HG02571 (cell line): ENCODE results near the gene TMEM200A.

ENCODE experiments used
- ATAC-seq: cut with Tn5 transposase; IDR thresholded peaks from one replicate; pipeline ENCODE4 v1.9.1; 2021; ENCODE audit warnings: mild to moderate bottlenecking, moderate library complexity; ENCODE audit not compliant: unreplicated experiment

The TMEM200A gene

DNA sequence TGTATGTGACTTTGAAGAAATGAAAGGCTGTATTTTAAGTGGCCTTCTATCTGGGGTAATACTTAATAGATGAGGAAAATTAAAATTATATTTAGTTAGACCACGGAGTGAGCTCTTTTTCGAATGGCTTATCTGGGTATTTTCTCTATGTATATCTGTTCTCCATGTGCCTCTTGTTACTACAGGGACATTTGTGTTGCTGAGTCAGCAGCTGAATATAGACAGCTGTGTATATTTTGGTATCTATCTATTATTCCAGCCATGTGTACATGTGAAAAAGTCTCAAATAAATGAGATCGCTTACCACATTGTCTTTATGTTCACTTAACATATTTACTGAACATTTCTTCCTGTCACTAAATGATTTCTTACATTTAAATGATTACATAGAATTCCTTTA, 57.2 kb downstream of the TMEM200A start:
- ATAC-seq: no peak

DNA sequence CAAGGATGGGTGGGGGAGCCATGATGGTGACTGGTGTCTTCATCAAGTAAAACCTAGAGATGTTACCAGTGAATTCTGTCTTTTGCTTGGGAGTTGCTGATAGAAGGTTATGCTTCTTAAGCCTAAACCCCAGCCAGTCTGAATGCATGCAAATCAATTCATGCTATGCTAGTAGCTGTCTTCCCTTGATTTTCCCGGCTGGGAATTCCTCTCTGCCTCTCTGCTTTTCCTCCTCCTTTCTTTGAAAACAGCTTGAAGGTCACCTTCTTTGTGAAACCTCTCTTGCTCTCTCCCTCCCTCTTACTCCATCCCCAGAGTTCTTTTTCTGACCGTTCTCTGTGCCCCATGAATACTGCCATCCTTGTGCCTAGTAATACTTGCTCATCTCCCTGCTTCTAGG, 58.9 kb downstream of the TMEM200A start:
- ATAC-seq: no peak

DNA sequence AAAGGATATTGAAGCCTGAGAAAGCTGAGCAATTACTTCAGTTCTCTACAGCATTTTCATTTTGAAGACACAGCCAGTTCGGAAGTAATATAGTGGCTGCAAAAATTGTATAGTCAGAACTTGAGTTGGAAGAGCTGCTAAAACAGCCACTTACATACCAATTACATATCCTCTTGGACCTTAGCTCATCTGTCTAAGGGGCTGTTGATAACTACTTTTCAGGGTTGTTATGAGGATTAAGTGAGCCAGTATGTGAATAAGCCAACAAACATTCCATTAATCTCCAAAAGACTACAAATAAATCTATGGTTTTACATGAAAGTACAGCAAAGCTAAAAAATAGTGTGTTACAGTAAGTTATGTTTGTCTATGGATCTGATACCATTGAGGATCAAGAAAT, 59.7 kb downstream of the TMEM200A start:
- no peak for ATAC-seq

DNA sequence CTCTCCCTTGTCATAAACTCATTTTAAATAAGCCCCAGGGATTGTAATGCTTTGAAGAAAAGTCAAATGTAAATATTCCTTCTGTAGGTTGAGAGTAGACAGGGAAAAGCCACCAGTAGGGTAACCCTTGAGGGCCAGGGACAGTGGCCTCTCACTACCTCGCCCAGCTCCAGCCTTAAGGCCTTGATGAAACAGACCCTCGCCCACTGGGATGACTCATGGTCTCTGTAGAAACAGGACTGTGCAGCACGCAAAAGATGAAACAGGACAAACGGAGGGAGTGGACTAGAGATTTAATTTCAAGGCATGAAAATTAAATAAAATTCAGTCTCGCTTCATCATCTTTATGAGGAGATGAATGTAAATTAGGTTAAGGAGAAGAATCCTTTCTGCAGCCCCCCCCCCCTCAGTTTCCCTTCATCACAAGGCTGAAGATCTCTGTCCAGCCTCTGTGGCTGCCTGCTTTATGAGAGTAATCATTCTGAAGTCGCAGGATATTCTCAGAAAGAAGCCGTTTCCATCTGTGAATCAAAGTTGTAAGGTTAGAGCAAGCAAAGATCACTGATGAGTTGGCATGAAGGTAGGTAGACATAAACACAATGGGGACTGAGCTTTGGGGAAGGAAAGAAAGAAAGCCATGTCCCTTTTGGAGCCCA, 60.4 kb downstream of the TMEM200A start:
- no peak for ATAC-seq

DNA sequence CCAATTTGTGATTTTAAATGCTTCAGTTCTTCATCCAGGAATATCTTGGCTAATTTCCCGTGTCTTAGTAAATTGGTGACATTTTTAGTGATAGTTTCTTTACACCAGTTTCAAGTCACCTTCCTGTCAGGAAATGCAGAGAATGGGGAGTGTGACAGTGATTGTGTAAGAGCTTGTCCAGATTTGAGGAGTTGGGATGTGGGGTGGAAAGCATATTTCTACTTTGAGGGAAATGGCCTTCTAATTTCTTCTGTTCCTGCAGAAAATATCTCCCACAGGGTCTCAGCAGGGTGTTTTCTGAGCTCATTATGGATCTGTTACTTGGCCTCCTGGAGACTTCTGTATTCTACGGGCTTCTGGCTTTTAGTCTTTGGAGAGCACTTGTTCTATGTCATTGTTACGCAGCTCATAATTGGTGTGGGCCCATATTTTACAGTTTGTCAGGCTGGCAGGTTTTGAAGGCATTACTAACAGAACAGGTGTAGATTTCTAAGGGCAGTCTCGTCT, 65.6 kb downstream of the TMEM200A start:
- no peak for ATAC-seq

DNA sequence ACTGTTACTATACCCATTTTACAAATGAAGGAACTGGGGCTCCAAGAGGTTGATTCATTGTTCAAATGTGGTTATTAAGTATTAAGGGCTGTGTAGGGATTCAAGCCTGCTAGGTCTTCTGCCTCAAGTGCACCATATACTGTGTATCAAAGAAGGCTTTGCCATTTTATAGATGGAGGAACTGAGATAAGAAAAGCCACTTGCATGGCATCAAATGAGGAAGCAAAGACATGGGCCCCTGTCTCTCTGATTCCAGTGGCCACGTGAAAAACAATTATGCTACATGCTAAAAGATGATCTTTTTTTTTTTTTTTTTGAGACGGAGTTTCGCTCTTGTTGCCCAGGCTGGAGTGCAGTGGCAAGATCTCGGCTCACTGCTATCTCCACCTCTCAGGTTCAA, 67.0 kb downstream of the TMEM200A start:
- no peak for ATAC-seq

DNA sequence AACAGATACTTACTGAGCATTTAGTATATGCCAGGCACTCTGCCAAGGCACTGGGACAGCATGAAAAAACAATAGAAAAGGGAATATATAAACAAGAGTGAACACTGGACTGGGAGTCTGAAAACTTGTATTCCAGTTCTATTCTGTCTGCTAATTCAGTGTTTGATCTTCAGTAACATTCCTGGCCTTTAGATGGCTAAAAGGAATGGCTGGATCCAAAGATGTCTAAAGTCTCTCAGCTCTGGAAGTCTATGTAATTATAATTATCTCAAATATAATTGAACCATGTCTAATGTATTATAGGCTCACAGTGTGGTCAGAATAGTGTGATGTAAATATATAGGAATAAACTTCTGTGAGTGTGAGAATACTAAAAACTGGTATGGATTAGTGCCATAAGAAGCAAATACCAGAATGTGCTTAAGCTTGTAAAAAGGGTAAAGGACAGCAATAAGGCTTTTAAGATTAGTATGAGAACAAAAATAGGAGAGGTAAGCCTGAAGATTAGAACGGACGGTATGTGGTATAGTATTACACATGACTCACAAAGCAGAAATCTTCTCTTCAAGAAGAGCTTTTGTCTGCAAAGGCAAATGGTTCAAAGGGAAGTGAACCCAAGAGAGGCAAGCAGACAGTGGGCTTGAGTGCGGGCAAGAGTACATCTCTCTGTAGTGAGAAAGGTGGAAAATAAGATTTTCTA, 68.5 kb downstream of the TMEM200A start:
- no peak for ATAC-seq

DNA sequence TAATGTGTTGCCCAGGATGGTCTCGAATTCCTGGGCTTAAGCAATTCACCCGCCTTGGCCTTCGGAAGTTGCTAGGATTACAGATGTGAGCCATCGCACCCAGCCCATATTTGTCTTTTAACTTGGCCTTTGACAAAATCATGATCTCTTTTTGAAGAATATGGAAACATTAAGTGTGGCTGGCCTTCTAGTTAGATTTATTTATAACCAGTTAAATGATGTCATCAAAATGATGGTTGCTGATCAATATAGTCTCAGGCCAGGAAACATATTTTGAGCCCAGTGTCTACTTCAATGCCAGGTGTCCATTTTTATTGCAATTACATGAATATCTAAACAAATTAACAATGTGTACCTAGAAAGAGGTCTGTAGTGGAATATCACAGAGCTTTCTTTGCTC, 69.4 kb downstream of the TMEM200A start:
- ATAC-seq: no peak

DNA sequence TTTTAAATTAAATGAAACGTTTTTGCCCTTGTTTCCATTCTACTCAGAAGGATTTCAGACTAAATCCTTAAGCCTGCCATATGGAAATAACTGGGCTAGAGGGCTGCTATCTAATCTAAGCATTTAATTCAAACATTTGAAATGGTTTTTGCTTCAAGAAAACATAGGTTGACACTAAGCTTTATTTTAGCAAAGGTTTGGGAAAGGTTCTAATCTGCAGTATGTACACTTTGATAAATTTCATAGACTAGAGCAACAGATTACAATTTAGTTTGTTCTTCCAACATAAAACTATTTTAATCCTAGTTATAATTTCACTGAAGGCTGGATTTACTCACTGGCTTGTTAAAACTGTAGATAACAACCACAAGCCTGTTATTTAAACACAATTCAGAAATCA, 72.1 kb downstream of the TMEM200A start:
- ATAC-seq: no peak

DNA sequence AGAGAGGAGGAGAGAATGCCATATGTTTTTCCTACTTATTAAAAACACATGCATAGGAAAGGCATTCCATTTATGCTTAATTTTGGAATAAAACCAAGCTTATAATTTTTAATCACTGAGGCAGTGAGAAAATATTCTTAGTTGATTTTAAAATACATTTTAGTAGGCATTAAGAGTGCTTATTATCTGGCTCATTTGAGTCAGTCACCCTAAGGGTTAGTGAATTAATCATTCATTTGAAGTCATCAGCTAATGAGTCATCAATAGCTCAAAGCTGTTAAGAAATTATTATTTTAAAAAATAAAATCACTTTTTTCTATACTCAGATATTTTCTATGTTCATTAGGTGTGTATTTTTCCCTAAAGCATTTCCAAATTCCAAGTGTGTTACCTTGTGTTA, 81.6 kb downstream of the TMEM200A start:
- no peak for ATAC-seq

DNA sequence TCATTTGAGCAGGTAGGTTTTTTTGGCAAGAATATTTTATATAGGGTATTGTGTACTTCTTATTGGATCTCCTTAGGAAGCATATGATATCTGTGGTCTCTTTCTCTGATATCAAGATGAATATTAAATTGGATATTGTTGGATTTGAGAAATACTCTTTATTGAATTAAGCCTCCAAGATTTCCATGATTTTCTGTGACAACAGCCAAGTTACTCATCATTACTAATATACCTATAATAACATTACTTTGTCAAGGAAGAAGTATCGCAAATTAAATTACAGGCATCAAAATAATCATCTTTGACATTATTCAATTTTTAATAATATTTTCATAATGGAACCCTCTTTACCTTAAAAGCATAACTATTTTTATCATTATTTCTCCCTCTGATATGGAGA, 86.5 kb downstream of the TMEM200A start:
- no peak for ATAC-seq

DNA sequence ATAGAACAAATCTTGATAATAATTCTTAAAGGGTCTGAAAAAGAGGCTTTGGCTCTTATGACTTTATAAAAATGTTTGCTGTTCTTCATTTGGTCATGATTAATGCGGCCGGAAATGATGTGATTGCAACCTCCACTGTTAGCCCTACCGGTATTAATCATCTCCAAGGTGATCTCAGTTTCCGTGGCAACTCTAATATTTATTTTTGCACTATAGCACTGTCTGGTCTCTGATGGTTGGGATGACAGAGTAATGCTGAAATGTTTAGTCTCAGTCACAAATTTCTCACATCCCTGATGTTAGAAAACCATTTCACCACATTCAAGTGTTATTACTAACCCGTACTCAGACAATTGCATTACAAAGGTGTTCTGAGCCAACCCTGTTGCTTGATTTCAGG, 87.4 kb downstream of the TMEM200A start:
- ATAC-seq: no peak

DNA sequence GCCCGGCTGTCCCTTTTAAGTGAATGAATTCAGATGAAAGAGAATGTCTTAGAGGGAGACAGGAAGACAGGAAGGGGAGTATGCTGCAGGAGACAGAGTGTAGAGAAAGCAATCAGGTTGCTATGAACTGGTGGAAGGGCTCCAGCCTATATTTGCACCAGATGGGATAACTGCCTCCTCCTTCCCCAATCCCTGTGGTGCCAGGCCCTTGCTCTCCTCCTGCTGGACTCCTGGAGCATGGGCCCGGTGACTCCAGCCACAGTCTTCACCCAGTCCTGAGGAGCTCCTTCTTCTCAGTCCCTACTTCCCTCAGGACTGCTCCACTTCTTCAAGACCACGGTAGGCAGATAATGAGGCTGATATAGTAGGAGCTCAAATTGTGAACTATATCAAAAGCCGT, 91.8 kb downstream of the TMEM200A start:
- ATAC-seq: no peak

DNA sequence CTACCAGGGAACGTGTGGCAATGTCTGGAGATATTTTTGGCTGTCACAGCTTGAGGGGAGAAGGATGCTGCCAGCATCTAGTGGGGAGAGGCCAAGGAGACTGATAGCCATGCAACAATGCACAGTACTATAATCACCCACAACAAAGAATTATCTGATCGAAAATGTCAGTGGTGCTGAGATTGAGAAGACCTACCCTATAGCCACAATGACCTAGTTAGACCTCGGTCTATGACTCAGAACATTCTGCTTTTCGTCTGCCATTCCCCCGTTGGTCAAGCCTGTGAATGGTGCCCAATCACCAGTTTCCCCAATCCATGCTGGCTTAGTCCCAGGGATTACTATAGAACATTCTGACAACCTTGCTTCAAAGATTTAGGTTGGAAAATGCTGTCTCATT, 93.5 kb downstream of the TMEM200A start:
- no peak for ATAC-seq

DNA sequence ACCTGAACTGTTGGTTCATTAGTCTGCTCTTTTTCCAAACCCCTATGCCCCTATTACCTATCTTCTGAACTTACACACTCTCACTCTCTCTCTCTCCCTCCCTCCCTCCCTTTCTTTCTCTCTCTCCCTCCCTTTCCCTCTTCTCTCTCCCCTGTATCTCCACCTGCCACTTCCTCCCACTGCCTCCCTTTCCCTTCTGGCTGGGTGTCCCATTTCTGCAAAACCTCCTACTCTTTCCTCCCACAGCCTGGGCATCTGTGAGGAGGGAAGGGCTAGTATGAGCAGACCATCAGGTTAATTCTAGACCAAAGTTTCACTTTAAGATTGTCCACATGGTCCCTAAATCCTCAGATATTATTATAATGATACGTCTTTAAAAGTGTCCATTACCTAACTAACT, 95.1 kb downstream of the TMEM200A start:
- no peak for ATAC-seq

DNA sequence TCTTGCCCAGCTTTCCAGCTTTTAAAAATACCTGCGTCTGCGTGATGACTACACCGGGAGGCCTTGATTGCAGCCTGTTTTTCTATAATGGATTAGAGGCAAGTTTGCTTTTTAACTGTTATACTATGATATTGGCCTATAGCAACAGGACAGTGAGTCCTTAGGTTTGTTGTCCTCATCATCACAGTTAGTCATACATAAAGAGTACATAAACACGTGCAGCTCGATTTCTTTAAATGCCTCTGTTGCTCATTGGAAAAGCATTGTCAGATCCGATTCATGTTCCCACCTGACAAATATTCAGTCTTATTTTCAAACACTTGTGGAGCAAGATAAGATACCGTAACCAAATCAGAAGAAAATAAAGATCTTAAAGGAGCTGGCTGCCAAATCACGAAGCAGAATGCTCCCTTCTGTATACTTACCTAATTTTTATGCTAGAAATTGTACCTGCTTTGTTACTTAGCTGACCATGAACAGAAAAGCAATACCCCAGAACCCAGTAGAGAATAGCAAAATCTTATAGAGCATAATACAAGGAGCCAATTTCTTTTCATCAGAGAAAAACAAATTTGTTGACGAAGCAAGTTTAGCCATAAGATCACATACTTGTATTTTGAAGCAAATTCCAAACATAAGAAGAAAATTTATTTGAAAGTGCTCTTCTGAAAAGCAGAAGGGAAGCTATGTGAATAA, 100.4 kb downstream of the TMEM200A start:
- ATAC-seq: no peak

DNA sequence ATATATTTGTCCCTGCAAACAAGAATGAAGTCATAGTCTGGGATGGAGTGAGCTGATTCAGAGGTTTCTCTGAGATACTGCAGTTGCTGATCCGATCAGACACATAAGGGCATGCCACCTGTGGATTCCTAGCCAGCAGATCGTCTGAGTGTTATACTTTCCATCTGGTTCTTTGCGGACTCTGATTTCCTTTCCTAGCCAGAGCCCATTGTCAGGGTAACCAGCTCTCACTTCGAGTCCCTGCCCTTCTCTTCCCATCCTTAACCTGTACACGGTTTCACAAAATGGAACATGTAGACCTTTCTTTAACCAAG, 100.9 kb downstream of the TMEM200A start:
- no peak for ATAC-seq

DNA sequence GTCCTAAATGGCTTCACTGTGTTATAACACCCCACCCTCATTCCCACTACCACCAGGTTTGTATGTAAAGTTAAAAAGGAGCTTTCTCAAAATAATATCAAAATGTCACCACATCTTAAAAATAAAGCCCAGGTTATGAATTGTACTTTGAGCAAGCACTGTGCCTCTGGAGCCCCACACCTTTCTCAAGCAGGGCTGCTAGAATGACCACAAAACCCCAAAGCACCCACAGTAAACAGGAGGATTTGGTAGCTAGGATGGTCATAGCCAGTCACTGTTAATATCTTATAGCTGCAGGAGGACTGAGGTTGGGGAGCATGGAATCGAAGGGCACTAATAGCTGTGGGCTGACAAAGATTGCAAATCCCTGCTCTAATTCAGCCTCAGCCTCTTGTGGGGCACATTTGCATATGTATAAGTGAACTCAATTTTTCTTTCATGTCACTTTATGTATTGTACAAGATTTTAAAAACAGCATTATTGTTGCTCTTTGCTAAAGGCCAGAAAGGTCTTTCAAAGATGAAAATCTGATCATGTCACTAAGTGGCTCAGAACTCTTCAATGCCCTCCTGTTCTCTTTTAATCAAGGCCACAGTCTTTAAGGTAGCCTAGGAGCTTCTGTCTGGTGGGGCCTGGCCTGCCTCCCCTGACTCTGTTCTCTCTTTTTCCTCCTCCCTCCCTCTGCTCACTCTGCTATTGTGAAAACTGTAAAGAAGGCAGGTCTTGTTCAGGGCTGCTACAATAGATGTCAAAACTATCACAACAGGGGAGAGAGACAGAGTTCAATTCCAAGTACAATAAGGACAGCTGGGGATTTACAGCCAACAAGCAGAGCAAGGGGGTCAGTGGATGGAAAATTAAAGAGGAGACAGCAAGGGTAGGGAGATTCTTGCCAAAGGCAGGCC, 101.6 kb downstream of the TMEM200A start:
- no peak for ATAC-seq

DNA sequence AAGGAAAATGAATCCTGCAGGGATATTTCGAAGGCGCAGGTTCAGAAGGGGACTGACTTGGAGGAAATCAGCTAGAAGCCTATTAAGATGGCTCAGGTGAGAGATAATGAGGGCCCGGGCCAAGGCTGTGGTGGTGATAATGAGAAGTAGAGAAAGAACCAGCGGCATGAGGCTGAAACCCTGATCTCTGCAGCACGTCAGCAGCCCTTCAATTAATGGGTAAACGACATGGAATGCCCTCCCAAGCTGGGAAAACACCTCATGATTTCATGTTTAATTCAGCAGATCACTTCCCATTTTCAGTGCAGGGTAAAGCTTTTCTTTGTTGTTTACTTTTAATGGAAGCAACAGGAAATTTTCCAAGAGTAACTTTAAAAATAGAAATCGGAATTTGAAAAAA, 104.9 kb downstream of the TMEM200A start:
- ATAC-seq: no peak

DNA sequence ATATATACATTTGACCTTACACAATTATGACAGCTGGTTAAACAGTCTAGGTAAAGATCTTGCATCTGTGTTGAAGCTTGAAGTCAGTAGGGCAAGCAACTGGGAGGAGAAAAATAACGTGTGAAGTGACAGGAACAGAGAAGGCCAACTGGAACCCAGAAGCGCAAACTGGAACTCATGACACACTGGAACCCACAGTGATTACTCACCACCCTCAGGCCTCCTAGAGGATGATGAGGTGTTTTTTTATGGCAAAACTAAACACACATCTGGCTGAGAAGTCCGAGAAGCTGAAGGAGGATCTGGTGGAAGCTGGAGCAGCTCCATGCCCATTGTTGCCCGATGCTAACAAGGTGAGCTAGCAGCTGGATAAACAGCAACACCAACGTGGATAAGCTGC, 108.1 kb downstream of the TMEM200A start:
- ATAC-seq: no peak

DNA sequence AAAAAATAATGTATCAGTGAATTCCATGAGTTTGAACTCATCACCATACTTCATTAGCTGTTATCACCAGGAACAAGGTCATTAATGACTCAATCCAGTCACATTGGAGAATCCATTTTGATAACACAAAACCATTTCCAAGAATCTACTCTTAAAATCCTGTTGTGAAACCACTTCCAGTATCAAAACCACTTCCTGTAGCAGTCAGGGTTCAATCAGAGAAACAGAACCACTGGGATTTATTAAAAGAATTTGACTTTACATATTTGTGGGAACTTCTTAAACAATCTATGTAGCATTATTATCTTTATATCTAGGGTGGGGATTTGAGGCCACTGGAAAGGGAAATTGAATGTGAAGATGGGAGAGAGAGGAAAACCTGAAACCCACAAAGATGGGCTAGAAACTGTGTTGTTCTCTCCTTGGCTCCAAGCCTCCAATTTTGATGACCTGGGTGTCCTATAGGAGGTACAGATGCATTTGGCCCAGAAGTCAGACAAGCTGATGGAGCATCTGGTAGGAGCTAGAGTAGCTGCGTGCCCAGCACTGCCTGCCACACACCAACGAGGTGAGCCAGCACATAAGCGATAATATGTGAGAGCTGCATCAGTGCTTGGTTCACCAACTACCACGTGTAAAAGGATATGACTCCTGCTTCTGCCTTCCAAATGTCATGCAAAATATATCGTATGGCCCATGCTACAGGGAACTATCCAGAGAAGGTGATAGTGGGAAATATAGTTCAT, 117.0 kb downstream of the TMEM200A start:
- ATAC-seq: no peak
